ENCODE results near the gene NOX4.

The NOX4 gene

GRCh38 chr11:89490981-89491690, at the start of gene NOX4:
NOX4 (minus strand) TSS chr11:89491375; CDS start chr11:89491246, 129 bp downstream.
- peak; percentile 54 for DNase-seq

GRCh38 chr11:89540826-89541225, 49.7 kb upstream of the NOX4 start:
- no peak for DNase-seq

- no peak for DNase-seq
Observed at GRCh38 chr11:89537936-89538335, 46.8 kb upstream of the NOX4 start.

- no peak for DNase-seq
Observed at GRCh38 chr11:89536926-89537325, 45.8 kb upstream of the NOX4 start.

GRCh38 chr11:89535221-89535620, 44.0 kb upstream of the NOX4 start:
- DNase-seq = no peak

- no peak for DNase-seq
Observed at GRCh38 chr11:89529626-89530380, 38.6 kb upstream of the NOX4 start.

- DNase-seq = no peak
Observed at GRCh38 chr11:89521792-89522191, 30.6 kb upstream of the NOX4 start.

- DNase-seq = peak; percentile 65
Observed at GRCh38 chr11:89521294-89521693, 30.1 kb upstream of the NOX4 start.

GRCh38 chr11:89516496-89516895, 25.3 kb upstream of the NOX4 start:
- no peak for DNase-seq

GRCh38 chr11:89508544-89508943, 17.4 kb upstream of the NOX4 start:
- no peak for DNase-seq

- DNase-seq = no peak
Observed at GRCh38 chr11:89504270-89504669, 13.1 kb upstream of the NOX4 start.

- no peak for DNase-seq
Observed at GRCh38 chr11:89503422-89503821, 12.2 kb upstream of the NOX4 start.

GRCh38 chr11:89502301-89502700, 11.1 kb upstream of the NOX4 start:
- DNase-seq = no peak

- DNase-seq = no peak
Observed at GRCh38 chr11:89500336-89500735, 9.2 kb upstream of the NOX4 start.

- DNase-seq = no peak
Observed at GRCh38 chr11:89498845-89499448, 7.8 kb upstream of the NOX4 start.

- DNase-seq = peak; percentile 98
Observed at GRCh38 chr11:89495951-89496350, 4.8 kb upstream of the NOX4 start.

- DNase-seq = no peak
Observed at GRCh38 chr11:89493431-89493830, 2.3 kb upstream of the NOX4 start.

- DNase-seq = no peak
Observed at GRCh38 chr11:89490602-89490980, 584 bp downstream of the NOX4 start.

GRCh38 chr11:89489930-89490329, 1.2 kb downstream of the NOX4 start:
- DNase-seq = peak; percentile 10

GRCh38 chr11:89487016-89487415, 4.2 kb downstream of the NOX4 start:
- DNase-seq = peak; percentile 56

- no peak for DNase-seq
Observed at GRCh38 chr11:89484896-89485295, 6.3 kb downstream of the NOX4 start.

- no peak for DNase-seq
Observed at GRCh38 chr11:89477175-89477574, 14.0 kb downstream of the NOX4 start.

GRCh38 chr11:89463266-89463780, 27.9 kb downstream of the NOX4 start:
- DNase-seq = no peak

- DNase-seq = peak; percentile 79
Observed at GRCh38 chr11:89458716-89459115, 32.5 kb downstream of the NOX4 start.
